Mesendoderm (in vitro differentiated cells): ENCODE measurements around the gene ZNF426.
"Not testable (repeated sequence)": the region's sequence is repeated elsewhere in the genome, so short reads cannot be mapped to it uniquely, and the experiment has no call there.

ENCODE experiments used
- DNase-seq: peaks from one replicate; pipeline ENCODE4 v3.0.0; 2013
- H2AK5ac ChIP-seq: 2 replicates; pipeline ENCODE4 v1.6.1; 2013; ENCODE audit warnings: low read length, inconsistent platforms
- H2BK120ac ChIP-seq: 2 replicates; pipeline ENCODE4 v1.6.1; 2013; ENCODE audit warnings: low read depth, mild to moderate bottlenecking, low read length, moderate library complexity, mixed read lengths
- H2BK15ac ChIP-seq: replicated peaks from 2 replicates; pipeline ENCODE4 v1.6.1; 2013; ENCODE audit warnings: low read depth, mild to moderate bottlenecking, moderate library complexity
- H2BK5ac ChIP-seq: 2 replicates; pipeline ENCODE4 v1.6.1; 2013; ENCODE audit warnings: low read length, inconsistent platforms
- H3K18ac ChIP-seq: 2 replicates; pipeline ENCODE4 v1.6.1; 2013; ENCODE audit warnings: mild to moderate bottlenecking, low read length, mixed read lengths
- H3K23ac ChIP-seq: one replicate; pipeline ENCODE4 v1.6.1; 2013; ENCODE audit warnings: low read length
- H3K27ac ChIP-seq: 2 replicates; pipeline ENCODE4 v1.5.1; 2013; ENCODE audit warnings: low read depth, mild to moderate bottlenecking, inconsistent platforms, low read length, moderate library complexity
- H3K27me3 ChIP-seq: 2 replicates; pipeline ENCODE4 v1.6.1; 2013; ENCODE audit warnings: low read length, control low read depth, mild to moderate bottlenecking, inconsistent platforms; ENCODE audit not compliant: insufficient read depth, poor library complexity
- H3K36me3 ChIP-seq: 2 replicates; pipeline ENCODE4 v1.6.1; 2013; ENCODE audit warnings: low read length, inconsistent platforms; ENCODE audit not compliant: control insufficient read depth, insufficient read depth
- H3K4ac ChIP-seq: one replicate; pipeline ENCODE4 v1.6.1; 2013; ENCODE audit warnings: low read depth, mild to moderate bottlenecking, low read length, moderate library complexity
- H3K4me1 ChIP-seq: 2 replicates; pipeline ENCODE4 v1.6.1; 2013; ENCODE audit warnings: low read depth, low read length, inconsistent platforms; ENCODE audit not compliant: control insufficient read depth
- H3K4me2 ChIP-seq: 2 replicates; pipeline ENCODE4 v1.6.1; 2013; ENCODE audit warnings: low read length
- H3K4me3 ChIP-seq: 2 replicates; pipeline ENCODE4 v1.5.1; 2013; ENCODE audit warnings: mild to moderate bottlenecking, low read length
- H3K56ac ChIP-seq: one replicate; pipeline ENCODE4 v1.6.1; 2013; ENCODE audit warnings: low read length
- H3K79me1 ChIP-seq: 2 replicates; pipeline ENCODE4 v1.6.1; 2013; ENCODE audit warnings: low read length, inconsistent platforms
- H3K79me2 ChIP-seq: 2 replicates; pipeline ENCODE4 v1.6.1; 2013; ENCODE audit warnings: mild to moderate bottlenecking, low read length; ENCODE audit not compliant: control insufficient read depth, insufficient read depth
- H3K9ac ChIP-seq: 2 replicates; pipeline ENCODE4 v1.6.1; 2013; ENCODE audit warnings: low read length, inconsistent platforms
- H4K5ac ChIP-seq: one replicate; pipeline ENCODE4 v1.6.1; 2013; ENCODE audit warnings: low read length
- H4K8ac ChIP-seq: one replicate; pipeline ENCODE4 v1.6.1; 2013; ENCODE audit warnings: low read depth, mild to moderate bottlenecking, control low read depth, low read length, moderate library complexity
- WGBS: extraction: QIAGEN DNeasy Blood & Tissue Kit; methylation state at CpG from one replicate; pipeline ENCODE4 v1.1.7; 2013; ENCODE audit warnings: low lambda C conversion rate, missing lambda C conversion rate; ENCODE audit not compliant: insufficient coverage; ENCODE audit errors: extremely low coverage; 5-methylcytosine and 5-hydroxymethylcytosine counted together

The ZNF426 gene

GRCh38 chr19:9541281-9541680 is 2.8 kb upstream of the ZNF426 start:
- not testable (repeated sequence) for H3K4me2 ChIP-seq, H2AK5ac ChIP-seq, H4K8ac ChIP-seq, H3K79me1 ChIP-seq, H3K18ac ChIP-seq, H3K27me3 ChIP-seq, H3K9ac ChIP-seq, H2BK120ac ChIP-seq, H3K4me1 ChIP-seq, H2BK15ac ChIP-seq, H3K36me3 ChIP-seq, DNase-seq, H3K23ac ChIP-seq, H3K27ac ChIP-seq, H3K4ac ChIP-seq, H2BK5ac ChIP-seq, H4K5ac ChIP-seq, H3K56ac ChIP-seq, H3K4me3 ChIP-seq
- no CpG with 5 or more reads among the region's 12 CpGs for WGBS
- peaks cover 17% of the 10 kb centered on the region for H3K79me2 ChIP-seq

- H3K23ac ChIP-seq, H3K36me3 ChIP-seq, H3K4me1 ChIP-seq, H3K27ac ChIP-seq, H3K4me3 ChIP-seq, H4K8ac ChIP-seq, H3K9ac ChIP-seq, H4K5ac ChIP-seq, H3K4me2 ChIP-seq, H3K79me1 ChIP-seq, H3K18ac ChIP-seq, H3K27me3 ChIP-seq, H2AK5ac ChIP-seq, H3K56ac ChIP-seq, H2BK5ac ChIP-seq, H2BK120ac ChIP-seq, H3K4ac ChIP-seq, H2BK15ac ChIP-seq: not testable (repeated sequence)
- peak; percentile 13 for DNase-seq
- peaks cover 17% of the 10 kb centered on the region for H3K79me2 ChIP-seq
- WGBS = no CpG with 5 or more reads among the region's 1 CpG
Observed at GRCh38 chr19:9539921-9540320, 1.5 kb upstream of the ZNF426 start.

DNA sequence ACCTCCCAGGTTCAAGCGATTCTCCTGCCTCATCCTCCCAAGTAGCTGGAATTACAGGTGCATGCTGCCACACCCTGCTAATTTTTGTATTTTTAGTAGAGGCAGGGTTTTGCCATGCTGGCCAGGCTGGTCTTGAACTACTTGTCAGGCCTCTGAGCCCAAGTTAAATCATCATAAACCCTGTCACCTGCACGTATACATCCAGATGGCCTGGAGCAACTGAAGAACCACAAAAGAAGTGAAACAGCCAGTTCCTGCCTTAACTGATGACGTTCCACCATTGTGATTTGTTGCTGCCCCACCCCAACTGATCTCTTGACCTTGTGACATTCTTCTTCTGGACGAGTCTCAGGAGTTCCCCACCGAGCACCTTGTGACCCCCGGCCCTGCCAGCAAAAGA is 756 bp upstream of the ZNF426 start:
- not testable (repeated sequence) for H3K27me3 ChIP-seq, H3K27ac ChIP-seq, H2AK5ac ChIP-seq, H3K18ac ChIP-seq, H2BK15ac ChIP-seq, H2BK120ac ChIP-seq, H2BK5ac ChIP-seq, H3K4me3 ChIP-seq, H3K4me2 ChIP-seq, H3K23ac ChIP-seq, H3K9ac ChIP-seq, H4K8ac ChIP-seq, DNase-seq, H3K56ac ChIP-seq, H3K4me1 ChIP-seq, H4K5ac ChIP-seq, H3K36me3 ChIP-seq, H3K4ac ChIP-seq, H3K79me1 ChIP-seq
- no CpG with 5 or more reads among the region's 6 CpGs for WGBS
- peaks cover 17% of the 10 kb centered on the region for H3K79me2 ChIP-seq

DNA sequence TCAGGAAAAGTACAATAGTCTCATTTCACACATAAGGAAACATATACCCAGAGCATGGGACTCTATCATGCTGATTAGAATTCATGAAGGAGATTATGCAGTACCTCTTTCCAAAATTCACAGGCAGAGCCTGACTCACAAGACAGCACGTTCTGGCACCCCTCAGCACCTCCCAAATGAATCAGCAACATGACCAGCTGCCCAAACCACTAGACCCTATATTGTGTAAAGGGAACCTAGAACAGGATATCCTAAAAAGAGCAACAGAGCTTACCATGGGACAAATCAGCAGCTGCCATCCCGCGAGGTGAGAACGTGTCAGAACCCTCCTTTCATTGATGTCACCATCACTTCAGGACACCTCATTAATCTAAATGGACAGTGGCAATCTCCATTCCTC is 2.5 kb downstream of the ZNF426 start:
- H3K56ac ChIP-seq = no peak overlapping the region
- no peak overlapping the region for H2BK120ac ChIP-seq
- no peak for DNase-seq
- no peak overlapping the region for H4K5ac ChIP-seq
- H3K4ac ChIP-seq = no peak overlapping the region
- no peak overlapping the region for H3K4me3 ChIP-seq
- no peaks in the 10 kb centered on the region for H3K4me1 ChIP-seq
- peaks cover 20% of the 10 kb centered on the region for H3K36me3 ChIP-seq
- no peaks in the 10 kb centered on the region for H3K27me3 ChIP-seq
- H3K23ac ChIP-seq = no peak overlapping the region
- H3K9ac ChIP-seq = no peak overlapping the region
- no peak overlapping the region for H3K18ac ChIP-seq
- H3K79me2 ChIP-seq = peaks cover 17% of the 10 kb centered on the region
- no peak overlapping the region for H3K27ac ChIP-seq
- no peak overlapping the region for H4K8ac ChIP-seq
- no peak overlapping the region for H3K4me2 ChIP-seq
- WGBS = no CpG with 5 or more reads among the region's 4 CpGs
- no peak overlapping the region for H2BK15ac ChIP-seq
- H3K79me1 ChIP-seq = peaks cover 3% of the 10 kb centered on the region
- no peak overlapping the region for H2AK5ac ChIP-seq
- H2BK5ac ChIP-seq = no peak overlapping the region

- H3K9ac ChIP-seq = no peak overlapping the region
- no peaks in the 10 kb centered on the region for H3K4me1 ChIP-seq
- peaks cover 5% of the 10 kb centered on the region for H3K79me2 ChIP-seq
- H3K23ac ChIP-seq = no peak overlapping the region
- H2BK5ac ChIP-seq = no peak overlapping the region
- H2BK120ac ChIP-seq = no peak overlapping the region
- no peak overlapping the region for H4K5ac ChIP-seq
- no peak overlapping the region for H3K18ac ChIP-seq
- H3K27ac ChIP-seq = no peak overlapping the region
- no peak overlapping the region for H3K4ac ChIP-seq
- no CpG with 5 or more reads among the region's 4 CpGs for WGBS
- peaks cover 39% of the 10 kb centered on the region for H3K36me3 ChIP-seq
- no peak overlapping the region for H4K8ac ChIP-seq
- no peak overlapping the region for H2AK5ac ChIP-seq
- no peak overlapping the region for H3K4me3 ChIP-seq
- no peak overlapping the region for H2BK15ac ChIP-seq
- H3K4me2 ChIP-seq = no peak overlapping the region
- H3K27me3 ChIP-seq = no peaks in the 10 kb centered on the region
- no peak for DNase-seq
- no peak overlapping the region for H3K56ac ChIP-seq
- H3K79me1 ChIP-seq = peaks cover 3% of the 10 kb centered on the region
Observed at GRCh38 chr19:9531933-9532332, 6.5 kb downstream of the ZNF426 start.

DNA sequence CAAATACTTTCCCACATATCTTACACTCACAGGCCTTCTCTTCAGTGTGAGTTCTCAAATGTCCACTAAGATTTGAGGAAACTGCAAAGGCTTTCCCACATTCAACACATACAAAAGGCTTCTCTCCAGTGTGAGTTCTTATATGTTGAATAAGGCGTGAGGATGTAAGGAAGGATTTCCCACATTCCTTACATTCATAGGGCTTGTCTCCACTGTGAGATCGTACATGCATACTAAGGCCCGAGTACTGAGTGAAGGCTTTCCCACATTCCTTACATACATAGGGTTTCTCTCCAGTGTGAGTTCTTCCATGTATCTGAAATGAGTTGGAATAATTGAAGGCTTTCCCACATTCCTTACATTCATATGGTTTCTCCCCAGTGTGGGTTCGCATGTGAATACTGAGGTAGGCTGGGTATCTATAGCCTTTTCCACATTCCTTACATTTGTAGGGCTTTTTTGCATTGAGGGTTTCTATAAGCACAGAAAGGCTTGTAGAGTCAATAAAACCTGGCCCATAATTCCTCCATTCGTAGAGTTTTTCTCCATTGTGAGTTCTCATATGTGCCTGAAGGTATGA is 9.6 kb downstream of the ZNF426 start:
- Histone ChIP-seq H2BK5ac (no peak overlapping the region), H3K4me3 (peak overlapping the region; percentile 27), H3K36me3 (peaks cover 33% of the 10 kb centered on the region), H3K56ac (no peak overlapping the region), H3K79me2 (no peaks in the 10 kb centered on the region), H3K9ac (no peak overlapping the region), H3K18ac (no peak overlapping the region), H2AK5ac (no peak overlapping the region), H3K4me2 (no peak overlapping the region), H4K5ac (no peak overlapping the region), H3K27me3 (no peaks in the 10 kb centered on the region), H3K23ac (no peak overlapping the region), H3K4me1 (no peaks in the 10 kb centered on the region), H3K27ac (no peak overlapping the region), H2BK120ac (no peak overlapping the region), H3K4ac (no peak overlapping the region), H2BK15ac (no peak overlapping the region), H3K79me1 (no peaks in the 10 kb centered on the region), H4K8ac (no peak overlapping the region)
- no CpG with 5 or more reads among the region's 5 CpGs for WGBS
- DNase-seq = peak; percentile 71
